Left ventricle myocardium inferior (tissue), 1 donor: Measurements from ENCODE around the gene UCKL1. TPM values are rescaled to one million over a fixed set of nuclear protein-coding genes. Genes with fewer than 3 reads are reported as not detected.
"Not testable (repeated sequence)": the region's sequence is repeated elsewhere in the genome, so short reads cannot be mapped to it uniquely, and the experiment has no call there.

Experiments
- DNase-seq: peaks from one replicate; pipeline ENCODE4 v3.0.0-alpha.2; 2020
- H3K27ac ChIP-seq: fragments of 200-600 bp; replicated peaks from 2 replicates; pipeline ENCODE4 v1.8.0; 2021
- H3K27me3 ChIP-seq: fragments of 200-600 bp; 2 replicates; pipeline ENCODE4 v1.8.0; 2021; ENCODE audit warnings: low read depth
- H3K36me3 ChIP-seq: fragments of 200-600 bp; 2 replicates; pipeline ENCODE4 v1.8.0; 2021
- H3K4me1 ChIP-seq: fragments of 200-600 bp; 2 replicates; pipeline ENCODE4 v1.8.0; 2021
- H3K4me3 ChIP-seq: fragments of 200-600 bp; 2 replicates; pipeline ENCODE4 v1.8.0; 2021; ENCODE audit warnings: mild to moderate bottlenecking, moderate library complexity
- H3K9me3 ChIP-seq: fragments of 200-600 bp; replicated peaks from 2 replicates; pipeline ENCODE4 v1.8.0; 2021
- intact Hi-C: fragments of 100-400 bp; cut with micrococcal nuclease; formaldehyde crosslinking; loops from one replicate; pipeline ENCODE4 v1.11.0; 2022
- total RNA-seq: library from RNA; stranded (reverse); fragmentation: NEBNext Ultra II Directional; extraction: Animal tissue kit (Norgen Biotek cat#: 25700); gene quantifications from one replicate; pipeline ENCODE4 v1.2.1, GENCODE V29; 2021
- TF ChIP-seq, protein P1 (sequence below): fragments of 200-600 bp; IDR thresholded peaks from 2 replicates; pipeline ENCODE4 v1.8.0; 2021; ENCODE audit warnings: antibody characterized with exemption, mild to moderate bottlenecking, borderline replicate concordance
- donor health status: DM: no; HTN: yes; CAD: no; lungs with severe emphysema.

Gene UCKL1
- total RNA-seq, 1 donor from 2014 or later = 41.0 TPM

DNA sequence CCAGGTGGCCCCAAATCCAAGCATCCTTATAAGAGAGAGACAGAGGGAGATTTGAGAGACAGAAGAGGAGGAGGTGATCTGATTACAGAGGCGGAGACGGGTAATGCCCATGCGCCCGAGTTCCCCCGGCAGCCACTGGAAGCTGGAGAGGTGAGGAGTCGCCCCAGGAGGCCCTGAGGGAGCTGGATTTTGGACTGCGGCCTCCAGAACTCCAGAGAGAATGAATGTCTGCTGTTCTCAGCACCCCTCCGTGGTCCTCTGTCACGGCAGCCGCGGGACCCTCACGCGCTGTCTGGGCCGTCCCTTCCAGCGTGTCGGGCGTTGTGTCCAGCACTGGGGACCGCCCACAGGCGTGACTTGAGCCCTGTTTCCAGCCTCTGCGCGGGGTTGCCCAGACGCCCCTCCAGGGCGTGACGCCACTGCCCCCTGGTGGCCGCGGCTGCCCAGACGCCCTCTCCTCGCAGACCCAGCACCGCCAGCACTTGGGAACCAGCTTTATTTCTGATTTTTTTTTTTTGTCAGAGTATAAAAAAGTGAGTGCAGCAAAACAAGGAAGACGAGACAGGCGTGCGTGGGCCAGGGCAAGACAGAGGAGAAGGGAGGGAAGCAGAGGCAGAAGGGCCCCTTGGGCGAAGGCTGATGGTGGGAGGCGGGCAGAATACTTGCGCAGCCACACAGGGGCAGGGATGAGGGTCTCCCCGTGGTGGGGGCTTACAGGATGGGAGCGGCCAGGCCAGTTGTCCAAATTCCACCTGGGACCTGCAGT is 17.6 kb upstream of the UCKL1 start:
- peak; percentile 89 for DNase-seq
- TF ChIP-seq, protein P1, sequence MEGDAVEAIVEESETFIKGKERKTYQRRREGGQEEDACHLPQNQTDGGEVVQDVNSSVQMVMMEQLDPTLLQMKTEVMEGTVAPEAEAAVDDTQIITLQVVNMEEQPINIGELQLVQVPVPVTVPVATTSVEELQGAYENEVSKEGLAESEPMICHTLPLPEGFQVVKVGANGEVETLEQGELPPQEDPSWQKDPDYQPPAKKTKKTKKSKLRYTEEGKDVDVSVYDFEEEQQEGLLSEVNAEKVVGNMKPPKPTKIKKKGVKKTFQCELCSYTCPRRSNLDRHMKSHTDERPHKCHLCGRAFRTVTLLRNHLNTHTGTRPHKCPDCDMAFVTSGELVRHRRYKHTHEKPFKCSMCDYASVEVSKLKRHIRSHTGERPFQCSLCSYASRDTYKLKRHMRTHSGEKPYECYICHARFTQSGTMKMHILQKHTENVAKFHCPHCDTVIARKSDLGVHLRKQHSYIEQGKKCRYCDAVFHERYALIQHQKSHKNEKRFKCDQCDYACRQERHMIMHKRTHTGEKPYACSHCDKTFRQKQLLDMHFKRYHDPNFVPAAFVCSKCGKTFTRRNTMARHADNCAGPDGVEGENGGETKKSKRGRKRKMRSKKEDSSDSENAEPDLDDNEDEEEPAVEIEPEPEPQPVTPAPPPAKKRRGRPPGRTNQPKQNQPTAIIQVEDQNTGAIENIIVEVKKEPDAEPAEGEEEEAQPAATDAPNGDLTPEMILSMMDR = peak; percentile 99
- no peaks in the 10 kb centered on the region for H3K9me3 ChIP-seq
- peak overlapping the region; percentile 55 for H3K4me3 ChIP-seq
- intact Hi-C loops = loop anchor here (5.0 kb wide), 1 partner anchor 437 kb away; the partner anchor contains the start of gene PTK6
- no peaks in the 10 kb centered on the region for H3K36me3 ChIP-seq
- H3K27me3 ChIP-seq = no peaks in the 10 kb centered on the region
- peak overlapping the region; percentile 59 for H3K27ac ChIP-seq
- H3K4me1 ChIP-seq = peaks cover 47% of the 10 kb centered on the region

DNA sequence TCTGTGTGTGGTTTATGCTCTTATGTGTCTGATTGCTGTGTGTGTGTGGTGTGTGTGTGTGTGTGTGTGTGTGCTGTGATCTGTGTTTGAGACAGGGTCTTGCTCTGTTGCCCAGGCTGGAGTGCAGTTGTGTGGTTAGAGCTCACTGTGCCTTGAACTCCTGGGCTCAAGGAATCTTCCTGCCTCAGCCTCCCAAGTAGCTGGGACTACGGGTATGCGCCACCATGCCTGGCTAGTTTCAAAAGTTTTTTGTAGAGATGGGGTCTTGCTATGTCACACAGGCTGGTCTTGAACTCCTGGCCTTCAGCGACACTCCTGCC is 16.9 kb upstream of the UCKL1 start:
- TF ChIP-seq, protein P1 = no peak
- H3K4me1 ChIP-seq = peaks cover 47% of the 10 kb centered on the region
- H3K9me3 ChIP-seq = no peaks in the 10 kb centered on the region
- H3K27ac ChIP-seq = peak overlapping the region; percentile 71
- H3K4me3 ChIP-seq = no peak overlapping the region
- no peaks in the 10 kb centered on the region for H3K36me3 ChIP-seq
- intact Hi-C loops = loop anchor here (5.0 kb wide), 1 partner anchor 436 kb away; the partner anchor contains the start of gene PTK6
- H3K27me3 ChIP-seq = no peaks in the 10 kb centered on the region
- DNase-seq = no peak

DNA sequence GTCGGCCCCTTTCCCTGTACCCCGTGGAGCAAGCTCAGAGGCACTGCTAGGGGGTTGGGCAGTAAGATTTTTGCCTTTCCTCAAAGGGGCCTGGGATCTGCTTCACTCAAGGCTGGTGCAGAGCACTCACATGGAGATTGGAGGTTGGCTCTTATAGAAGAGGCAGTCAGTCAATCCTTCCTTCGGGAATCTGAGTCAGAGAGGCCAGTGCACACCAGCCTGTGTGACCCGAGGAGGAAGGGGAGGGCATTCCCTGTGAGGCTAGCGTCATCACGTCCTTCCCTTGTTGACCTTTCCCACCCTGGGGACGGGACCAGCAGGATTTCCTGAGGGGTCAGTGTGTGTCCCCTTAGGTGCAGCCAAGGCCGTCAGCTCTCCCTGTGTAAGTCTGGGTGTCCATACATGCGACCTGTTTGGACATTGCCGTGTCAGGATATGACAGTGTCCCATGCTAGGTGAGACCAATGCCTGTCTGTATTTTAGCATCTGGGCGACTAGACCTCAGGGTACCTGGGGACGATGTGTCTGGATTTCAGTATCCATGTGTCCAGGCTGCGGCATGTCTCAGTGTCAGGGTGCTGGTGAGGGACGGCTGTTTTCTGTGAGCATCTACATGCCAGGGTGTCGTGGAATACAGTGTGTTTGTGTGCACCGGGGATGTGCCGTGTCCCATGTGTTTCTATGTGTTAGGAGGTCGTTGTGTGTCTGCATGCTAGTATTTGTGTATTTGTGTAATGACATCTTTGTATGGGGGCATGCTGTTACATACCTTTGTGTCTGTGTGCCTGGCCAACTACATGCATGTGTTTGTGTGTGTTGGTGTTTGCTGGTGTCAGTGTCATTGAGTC is 16.3 kb upstream of the UCKL1 start:
- no peak overlapping the region for H3K4me3 ChIP-seq
- H3K9me3 ChIP-seq = no peaks in the 10 kb centered on the region
- TF ChIP-seq, protein P1 = no peak
- no peaks in the 10 kb centered on the region for H3K27me3 ChIP-seq
- peak overlapping the region; percentile 71 for H3K27ac ChIP-seq
- H3K36me3 ChIP-seq = peaks cover under 1% of the 10 kb centered on the region
- intact Hi-C loops = loop anchor here (5.0 kb wide), 1 partner anchor 435 kb away; the partner anchor contains the start of gene PTK6
- H3K4me1 ChIP-seq = peaks cover 48% of the 10 kb centered on the region
- DNase-seq = peak; percentile 29

GRCh38 chr20:63971960-63972311 is 15.7 kb upstream of the UCKL1 start:
- H3K9me3 ChIP-seq, DNase-seq, H3K4me3 ChIP-seq, H3K27me3 ChIP-seq, H3K36me3 ChIP-seq: not testable (repeated sequence)
- peak overlapping the region; percentile 71 for H3K27ac ChIP-seq
- peaks cover 48% of the 10 kb centered on the region for H3K4me1 ChIP-seq
- intact Hi-C loops = loop anchor here (5.0 kb wide), 1 partner anchor 435 kb away; the partner anchor contains the start of gene PTK6

- H3K9me3 ChIP-seq = no peaks in the 10 kb centered on the region
- no peak for DNase-seq
- no peaks in the 10 kb centered on the region for H3K27me3 ChIP-seq
- H3K27ac ChIP-seq = peak overlapping the region; percentile 54
- intact Hi-C loops = loop anchor here (5.0 kb wide), 1 partner anchor 434 kb away; the partner anchor contains the start of gene PTK6
- peaks cover 14% of the 10 kb centered on the region for H3K36me3 ChIP-seq
- TF ChIP-seq, protein P1 = no peak
- peaks cover 48% of the 10 kb centered on the region for H3K4me1 ChIP-seq
- no peak overlapping the region for H3K4me3 ChIP-seq
Observed at GRCh38 chr20:63970714-63971431, 14.7 kb upstream of the UCKL1 start.
